Measurements from ENCODE around the gene PTPRM.

The PTPRM gene

DNA sequence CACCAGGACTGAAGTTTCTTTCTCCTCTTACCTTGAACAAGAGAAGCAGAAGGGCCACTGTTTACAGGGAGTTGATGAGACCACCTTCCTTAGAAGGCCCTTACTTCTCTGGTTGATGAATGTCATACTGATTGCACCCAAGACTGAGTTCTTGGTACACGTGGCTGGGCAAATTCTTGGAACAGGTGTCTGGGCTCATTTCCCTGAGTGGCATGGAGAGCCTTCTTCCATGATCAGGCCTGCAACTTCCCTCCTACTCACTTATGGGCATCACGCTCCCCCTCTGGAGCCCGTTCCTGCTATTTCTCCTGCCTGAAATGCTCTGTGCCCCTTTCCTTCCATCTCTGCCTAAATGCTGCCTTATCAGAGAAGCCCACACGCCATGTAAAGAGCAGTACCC, 110.3 kb downstream of the PTPRM start:
- no peaks in the 10 kb centered on the region for H3K27me3 ChIP-seq (ENCODE audit: control insufficient read depth, insufficient read depth, low read length)
- H3K9me3 ChIP-seq (replicated peaks; ENCODE audit: low read length): no peaks in the 10 kb centered on the region
- no peak overlapping the region for H3K4me3 ChIP-seq (ENCODE audit: low read length)
- no peak overlapping the region for H3K4me2 ChIP-seq (ENCODE audit: low read length)
- H3K9ac ChIP-seq (ENCODE audit: low read depth, low read length): no peak overlapping the region
- no peaks in the 10 kb centered on the region for H3K36me3 ChIP-seq (ENCODE audit: insufficient read depth, low read length)
- peaks cover 5% of the 10 kb centered on the region for H3K4me1 ChIP-seq (ENCODE audit: control insufficient read depth, insufficient read depth, low read length)

DNA sequence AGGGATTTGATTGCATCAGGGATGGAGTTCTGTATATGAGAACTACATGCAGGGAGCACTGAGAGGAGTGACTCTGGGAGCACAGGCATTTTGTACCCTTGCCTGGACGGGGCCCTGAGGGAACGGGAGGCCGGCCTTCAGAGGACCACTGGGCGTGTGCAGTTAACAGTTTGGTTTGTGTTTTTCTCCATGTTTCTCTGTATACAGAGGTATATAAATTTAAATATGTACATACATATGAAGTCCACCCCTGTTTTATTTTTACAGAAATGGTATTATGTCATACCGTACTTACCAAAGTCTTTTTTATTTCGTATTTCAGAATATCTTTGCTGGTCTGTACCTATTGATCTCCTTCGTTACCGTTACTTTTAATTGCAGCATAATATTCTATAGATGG, 111.3 kb downstream of the PTPRM start:
- Histone ChIP-seq H3K4me1 (ENCODE audit: control insufficient read depth, insufficient read depth, low read length) (peaks cover 5% of the 10 kb centered on the region), H3K27me3 (ENCODE audit: control insufficient read depth, insufficient read depth, low read length) (no peaks in the 10 kb centered on the region), H3K4me3 (ENCODE audit: low read length) (no peak overlapping the region), H3K9me3 (replicated peaks; ENCODE audit: low read length) (no peaks in the 10 kb centered on the region), H3K4me2 (ENCODE audit: low read length) (no peak overlapping the region), H3K36me3 (ENCODE audit: insufficient read depth, low read length) (no peaks in the 10 kb centered on the region), H3K9ac (ENCODE audit: low read depth, low read length) (no peak overlapping the region)

DNA sequence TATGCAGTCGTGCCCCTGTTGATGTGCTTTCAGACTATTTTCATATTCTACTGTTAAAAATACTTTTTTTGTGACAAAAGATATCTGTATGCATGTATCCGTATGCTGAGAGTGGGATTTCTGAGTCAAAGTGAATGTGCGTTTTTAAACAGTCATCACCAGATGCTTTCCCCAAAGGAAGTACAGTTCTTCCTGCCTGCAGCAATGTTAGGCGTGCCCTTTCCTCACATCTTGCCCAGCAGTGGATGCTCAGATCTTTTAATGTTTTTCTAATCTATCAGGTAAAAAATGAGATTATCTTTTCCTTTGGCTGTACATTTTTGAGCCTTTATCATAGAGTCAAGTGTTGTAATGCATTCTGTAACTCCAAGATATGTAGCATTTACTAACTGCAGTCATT, 111.7 kb downstream of the PTPRM start:
- no peaks in the 10 kb centered on the region for H3K9me3 ChIP-seq (replicated peaks; ENCODE audit: low read length)
- H3K4me2 ChIP-seq (ENCODE audit: low read length): no peak overlapping the region
- no peaks in the 10 kb centered on the region for H3K36me3 ChIP-seq (ENCODE audit: insufficient read depth, low read length)
- no peaks in the 10 kb centered on the region for H3K27me3 ChIP-seq (ENCODE audit: control insufficient read depth, insufficient read depth, low read length)
- peaks cover 5% of the 10 kb centered on the region for H3K4me1 ChIP-seq (ENCODE audit: control insufficient read depth, insufficient read depth, low read length)
- H3K4me3 ChIP-seq (ENCODE audit: low read length): no peak overlapping the region
- no peak overlapping the region for H3K9ac ChIP-seq (ENCODE audit: low read depth, low read length)

DNA sequence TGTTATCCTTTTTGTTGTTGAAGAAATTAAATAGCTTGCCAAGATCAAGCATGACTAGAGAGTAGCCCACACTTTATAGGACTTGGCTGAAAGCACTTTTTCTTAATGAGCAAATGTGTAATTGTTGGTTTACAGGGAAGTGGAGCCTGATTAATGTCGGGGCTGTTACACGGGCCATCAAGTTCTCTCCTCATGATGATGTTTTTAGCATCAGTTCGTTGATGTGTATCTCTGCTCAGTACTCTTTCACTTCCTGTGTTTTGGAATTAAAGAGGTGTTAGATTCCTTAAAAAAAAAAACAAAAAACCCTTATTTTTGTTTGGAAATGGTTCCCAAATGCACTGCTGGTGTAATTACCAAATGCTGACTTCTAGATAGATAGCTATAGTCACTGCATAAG, 114.2 kb downstream of the PTPRM start:
- Histone ChIP-seq H3K27me3 (ENCODE audit: control insufficient read depth, insufficient read depth, low read length) (no peaks in the 10 kb centered on the region), H3K9me3 (replicated peaks; ENCODE audit: low read length) (no peaks in the 10 kb centered on the region), H3K9ac (ENCODE audit: low read depth, low read length) (no peak overlapping the region), H3K4me3 (ENCODE audit: low read length) (no peak overlapping the region), H3K4me2 (ENCODE audit: low read length) (no peak overlapping the region), H3K36me3 (ENCODE audit: insufficient read depth, low read length) (no peaks in the 10 kb centered on the region), H3K4me1 (ENCODE audit: control insufficient read depth, insufficient read depth, low read length) (peaks cover 8% of the 10 kb centered on the region)

DNA sequence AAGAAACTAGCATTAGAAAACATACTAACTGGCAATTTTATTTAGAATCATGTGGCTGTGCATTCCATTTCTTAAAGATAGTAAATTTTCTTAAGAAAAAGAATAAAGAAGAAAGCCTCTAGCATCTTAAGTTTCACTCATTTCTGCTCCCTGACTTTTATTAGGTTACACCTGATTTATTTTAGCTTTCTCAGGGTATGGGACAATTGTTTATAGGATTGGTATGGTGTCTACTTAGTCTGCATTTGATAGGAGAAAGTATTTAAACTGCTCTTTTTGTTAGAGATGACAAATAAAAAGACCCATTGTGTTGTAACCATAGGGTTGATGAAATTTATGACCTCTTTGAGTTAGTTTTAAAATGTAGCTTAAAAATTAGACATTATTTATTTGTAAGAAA, 115.2 kb downstream of the PTPRM start:
- no peaks in the 10 kb centered on the region for H3K36me3 ChIP-seq (ENCODE audit: insufficient read depth, low read length)
- H3K4me1 ChIP-seq (ENCODE audit: control insufficient read depth, insufficient read depth, low read length): peaks cover 5% of the 10 kb centered on the region
- no peaks in the 10 kb centered on the region for H3K9me3 ChIP-seq (replicated peaks; ENCODE audit: low read length)
- no peak overlapping the region for H3K4me3 ChIP-seq (ENCODE audit: low read length)
- no peaks in the 10 kb centered on the region for H3K27me3 ChIP-seq (ENCODE audit: control insufficient read depth, insufficient read depth, low read length)
- H3K4me2 ChIP-seq (ENCODE audit: low read length): no peak overlapping the region
- no peak overlapping the region for H3K9ac ChIP-seq (ENCODE audit: low read depth, low read length)

DNA sequence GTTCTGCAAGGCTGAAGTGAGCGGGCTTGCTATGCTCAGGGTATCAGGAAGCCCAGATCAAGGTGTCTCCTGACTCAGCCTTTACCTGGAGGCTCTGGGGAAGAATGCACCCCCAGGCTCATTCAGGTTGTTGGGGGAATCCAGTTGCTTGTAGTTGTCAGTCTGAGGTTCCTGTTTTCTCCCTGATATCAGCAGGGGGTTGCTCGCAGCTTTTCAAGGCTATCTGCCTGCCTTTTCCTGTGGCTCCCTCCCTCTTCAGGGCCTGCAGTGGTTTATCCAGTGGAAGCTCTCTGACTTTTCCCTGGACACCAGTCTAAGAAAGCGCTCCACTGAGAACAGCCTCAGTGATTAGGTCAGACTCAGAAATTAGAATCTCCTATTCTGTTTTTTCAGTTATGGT, 116.6 kb downstream of the PTPRM start:
- Histone ChIP-seq H3K4me2 (ENCODE audit: low read length) (no peak overlapping the region), H3K4me1 (ENCODE audit: control insufficient read depth, insufficient read depth, low read length) (peaks cover 5% of the 10 kb centered on the region), H3K4me3 (ENCODE audit: low read length) (no peak overlapping the region), H3K9me3 (replicated peaks; ENCODE audit: low read length) (no peaks in the 10 kb centered on the region), H3K27me3 (ENCODE audit: control insufficient read depth, insufficient read depth, low read length) (no peaks in the 10 kb centered on the region), H3K36me3 (ENCODE audit: insufficient read depth, low read length) (no peaks in the 10 kb centered on the region), H3K9ac (ENCODE audit: low read depth, low read length) (no peak overlapping the region)

DNA sequence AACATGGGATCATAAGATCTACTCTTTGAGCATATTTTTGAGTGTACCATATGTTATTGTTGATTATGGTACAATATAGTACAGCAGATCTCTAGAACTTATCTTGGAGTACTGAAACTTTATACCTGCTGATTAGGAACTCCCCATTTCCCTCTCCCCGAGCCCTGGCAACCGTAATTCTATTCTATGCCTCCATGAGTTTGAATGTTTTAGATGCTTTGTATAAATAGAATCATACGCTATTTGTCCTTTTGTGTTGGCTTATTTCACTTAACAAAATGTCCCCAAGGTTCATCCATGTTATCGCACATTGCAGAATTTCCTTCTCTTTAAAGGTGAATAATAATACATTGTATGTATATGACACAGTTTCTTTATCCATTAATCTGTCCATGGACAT, 117.2 kb downstream of the PTPRM start:
- H3K27me3 ChIP-seq (ENCODE audit: control insufficient read depth, insufficient read depth, low read length): no peaks in the 10 kb centered on the region
- no peak overlapping the region for H3K4me2 ChIP-seq (ENCODE audit: low read length)
- no peaks in the 10 kb centered on the region for H3K36me3 ChIP-seq (ENCODE audit: insufficient read depth, low read length)
- no peak overlapping the region for H3K9ac ChIP-seq (ENCODE audit: low read depth, low read length)
- H3K9me3 ChIP-seq (replicated peaks; ENCODE audit: low read length): no peaks in the 10 kb centered on the region
- no peak overlapping the region for H3K4me3 ChIP-seq (ENCODE audit: low read length)
- peaks cover 5% of the 10 kb centered on the region for H3K4me1 ChIP-seq (ENCODE audit: control insufficient read depth, insufficient read depth, low read length)

DNA sequence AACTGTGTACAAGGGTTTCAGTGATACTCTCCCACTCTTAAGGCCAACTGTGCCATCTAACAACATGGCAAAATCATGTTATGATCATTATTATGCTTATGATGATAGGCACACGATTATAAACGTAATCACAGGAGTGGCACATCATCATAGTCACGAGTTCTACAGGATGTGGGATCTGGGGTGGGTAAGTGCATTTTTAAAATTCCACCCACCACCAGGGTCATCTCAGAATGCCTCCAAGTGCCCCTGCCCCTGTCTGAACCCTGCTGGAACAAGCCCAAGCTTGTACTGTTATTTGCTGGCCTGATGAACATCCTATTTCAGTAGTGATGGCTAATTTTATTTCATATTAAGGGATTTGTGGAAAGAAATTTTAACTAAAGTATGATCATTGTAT, 117.8 kb downstream of the PTPRM start:
- Histone ChIP-seq H3K9me3 (replicated peaks; ENCODE audit: low read length) (no peaks in the 10 kb centered on the region), H3K9ac (ENCODE audit: low read depth, low read length) (no peak overlapping the region), H3K4me1 (ENCODE audit: control insufficient read depth, insufficient read depth, low read length) (peaks cover 5% of the 10 kb centered on the region), H3K4me3 (ENCODE audit: low read length) (no peak overlapping the region), H3K4me2 (ENCODE audit: low read length) (no peak overlapping the region), H3K27me3 (ENCODE audit: control insufficient read depth, insufficient read depth, low read length) (no peaks in the 10 kb centered on the region), H3K36me3 (ENCODE audit: insufficient read depth, low read length) (no peaks in the 10 kb centered on the region)

DNA sequence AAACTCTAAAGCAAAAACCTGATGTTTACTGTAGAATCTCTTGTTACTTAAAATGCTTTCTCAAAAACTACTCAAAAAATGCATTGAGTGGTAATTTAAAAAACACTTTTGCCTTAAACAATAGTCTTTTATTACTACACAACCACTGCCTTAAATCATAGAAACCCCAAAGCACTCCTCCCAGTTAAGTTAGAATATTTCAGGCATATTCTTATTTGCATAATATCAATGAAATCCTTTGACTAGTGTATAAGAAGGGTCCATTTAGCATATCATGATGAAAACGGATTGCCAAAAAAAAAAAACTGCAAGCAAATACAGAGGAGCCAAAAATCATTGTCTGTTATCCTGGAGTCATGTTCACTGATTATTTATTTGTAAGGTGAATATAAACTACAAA, 119.2 kb downstream of the PTPRM start:
- Histone ChIP-seq H3K9ac (ENCODE audit: low read depth, low read length) (no peak overlapping the region), H3K4me3 (ENCODE audit: low read length) (no peak overlapping the region), H3K4me1 (ENCODE audit: control insufficient read depth, insufficient read depth, low read length) (peaks cover 5% of the 10 kb centered on the region), H3K27me3 (ENCODE audit: control insufficient read depth, insufficient read depth, low read length) (no peaks in the 10 kb centered on the region), H3K36me3 (ENCODE audit: insufficient read depth, low read length) (no peaks in the 10 kb centered on the region), H3K4me2 (ENCODE audit: low read length) (no peak overlapping the region), H3K9me3 (replicated peaks; ENCODE audit: low read length) (no peaks in the 10 kb centered on the region)

DNA sequence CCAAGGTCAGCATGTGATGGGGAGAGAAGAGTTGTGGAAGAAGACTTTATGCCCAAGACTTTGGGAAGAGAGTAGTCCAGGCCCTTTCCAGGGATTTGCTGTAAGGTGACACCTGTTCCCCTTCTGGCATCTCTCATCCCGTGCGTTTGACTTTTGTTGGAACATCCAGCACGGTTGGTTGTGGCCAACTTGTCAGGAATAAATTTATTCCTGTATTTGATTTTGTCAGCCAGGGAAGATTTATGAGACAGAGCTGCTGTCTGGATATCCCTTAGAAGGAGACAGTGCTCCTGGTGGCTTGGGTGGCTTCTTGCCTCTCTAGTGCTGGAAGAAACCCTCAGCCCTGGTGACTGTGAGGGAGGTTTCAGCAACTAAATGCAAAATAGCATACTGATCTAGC, 121.5 kb downstream of the PTPRM start:
- no peak overlapping the region for H3K4me3 ChIP-seq (ENCODE audit: low read length)
- H3K9ac ChIP-seq (ENCODE audit: low read depth, low read length): no peak overlapping the region
- H3K4me1 ChIP-seq (ENCODE audit: control insufficient read depth, insufficient read depth, low read length): peaks cover 5% of the 10 kb centered on the region

DNA sequence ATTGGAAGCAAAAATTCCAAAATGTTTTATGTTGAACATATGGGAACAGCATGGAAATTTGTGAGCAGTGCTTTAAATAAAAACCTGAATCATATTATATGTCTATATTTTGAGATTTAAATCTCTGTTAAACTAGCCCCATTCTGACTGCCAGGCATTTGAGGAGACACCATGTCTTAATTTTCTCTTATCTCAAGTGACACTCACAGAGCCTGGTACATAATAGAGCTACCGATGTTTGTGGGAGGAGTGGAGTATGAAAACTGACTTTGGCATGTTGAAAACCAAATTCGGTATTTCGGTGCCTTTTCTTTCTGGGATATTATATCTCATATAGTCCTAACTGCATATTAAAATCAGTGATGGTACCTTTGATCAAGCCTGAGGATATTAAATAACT, 124.1 kb downstream of the PTPRM start:
- Histone ChIP-seq H3K4me1 (ENCODE audit: control insufficient read depth, insufficient read depth, low read length) (no peaks in the 10 kb centered on the region), H3K4me2 (ENCODE audit: low read length) (no peak overlapping the region), H3K9ac (ENCODE audit: low read depth, low read length) (no peak overlapping the region), H3K27me3 (ENCODE audit: control insufficient read depth, insufficient read depth, low read length) (no peaks in the 10 kb centered on the region), H3K36me3 (ENCODE audit: insufficient read depth, low read length) (no peaks in the 10 kb centered on the region), H3K4me3 (ENCODE audit: low read length) (no peak overlapping the region), H3K9me3 (replicated peaks; ENCODE audit: low read length) (no peaks in the 10 kb centered on the region)

More for the DNA sequence above, 121.5 kb downstream of the PTPRM start:
- no peaks in the 10 kb centered on the region for H3K27me3 ChIP-seq (ENCODE audit: control insufficient read depth, insufficient read depth, low read length)
- H3K4me2 ChIP-seq (ENCODE audit: low read length): no peak overlapping the region
- no peaks in the 10 kb centered on the region for H3K9me3 ChIP-seq (replicated peaks; ENCODE audit: low read length)
- no peaks in the 10 kb centered on the region for H3K36me3 ChIP-seq (ENCODE audit: insufficient read depth, low read length)

DNA sequence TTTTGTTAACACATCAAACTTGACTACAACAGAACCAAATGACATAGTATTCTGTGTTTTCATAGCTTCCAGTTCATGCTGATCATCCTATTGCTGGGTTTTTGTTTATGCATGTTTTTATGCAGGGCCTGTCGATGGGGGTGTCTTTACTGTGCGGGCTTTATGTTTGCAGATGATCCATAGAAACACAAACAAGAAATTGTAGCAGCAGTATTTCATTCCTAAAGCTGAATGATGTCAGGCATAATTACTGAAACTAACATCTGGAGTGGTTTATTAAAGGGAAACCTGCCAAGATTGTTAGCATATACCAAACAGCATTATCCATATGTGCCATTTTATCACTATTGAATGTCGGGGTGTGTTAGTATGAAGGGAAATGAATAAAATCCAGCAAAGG, 129.7 kb downstream of the PTPRM start:
- Histone ChIP-seq H3K27me3 (ENCODE audit: control insufficient read depth, insufficient read depth, low read length) (no peaks in the 10 kb centered on the region), H3K4me1 (ENCODE audit: control insufficient read depth, insufficient read depth, low read length) (no peaks in the 10 kb centered on the region), H3K36me3 (ENCODE audit: insufficient read depth, low read length) (no peaks in the 10 kb centered on the region), H3K9me3 (replicated peaks; ENCODE audit: low read length) (no peaks in the 10 kb centered on the region), H3K9ac (ENCODE audit: low read depth, low read length) (no peak overlapping the region), H3K4me3 (ENCODE audit: low read length) (no peak overlapping the region), H3K4me2 (ENCODE audit: low read length) (no peak overlapping the region)

All from skeletal muscle satellite cell (primary cell).